Amygdala (tissue), 56 donors: ENCODE results near the gene FAM72B.
"Not testable (repeated sequence)": the region's sequence is repeated elsewhere in the genome, so short reads cannot be mapped to it uniquely, and the experiment has no call there.

Experiments used
- DNase-seq, 56 donors: peaks; one replicate each; lab custom pipeline; 2025; lab: John Stamatoyannopoulos, UW

The FAM72B gene

DNA sequence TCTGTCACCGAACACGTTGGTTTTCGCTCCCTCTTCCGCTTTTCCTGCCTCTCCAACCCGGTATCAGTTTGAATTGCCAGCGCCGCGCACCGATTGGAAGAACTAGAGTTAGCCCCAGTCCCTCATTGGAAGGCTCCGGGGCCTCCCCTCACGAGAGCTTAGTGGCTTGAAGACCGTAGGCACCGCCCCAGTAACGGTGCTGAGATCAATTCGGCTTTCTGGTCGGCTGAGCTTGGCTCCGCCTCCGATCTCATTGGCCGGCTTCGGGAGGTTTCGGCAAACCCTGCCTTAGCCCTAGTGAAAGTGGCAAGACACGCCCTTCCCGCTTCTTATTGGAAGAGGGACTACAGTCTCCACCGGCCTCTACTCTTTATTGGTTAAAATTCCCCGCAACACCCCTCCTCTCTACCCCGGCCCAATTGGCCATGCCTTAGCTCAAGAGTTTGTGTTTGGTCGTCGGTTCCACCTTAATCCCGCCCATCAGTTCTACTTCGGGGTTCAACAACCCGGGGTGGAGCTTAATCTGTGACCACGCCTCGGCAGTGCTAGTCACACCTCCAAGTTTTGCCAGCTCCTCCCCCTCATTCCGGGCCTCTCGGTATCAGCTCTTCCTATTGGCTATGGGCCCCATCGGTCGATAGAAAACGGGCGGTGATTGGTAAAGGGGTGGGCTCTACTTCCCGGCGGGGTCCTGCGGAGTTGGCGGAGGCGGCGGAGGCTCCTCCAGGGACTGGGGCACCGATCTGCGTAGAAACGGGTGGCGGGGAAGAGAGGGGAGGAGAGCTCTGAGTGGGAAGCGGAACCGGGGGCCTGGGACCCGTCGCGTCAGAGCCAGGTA lies at the start of gene FAM72B, which contains the start of gene SRGAP2C:
FAM72B (minus strand) TSS at position 51 of the 838 bp plus-strand sequence. CDS start 851 bp downstream, outside the sequence.
SRGAP2C (plus strand) TSS at position 686 of the 838 bp plus-strand sequence. CDS start 2,472 bp downstream, outside the sequence.
- DNase-seq = peak in 55 of 56 donors; percentile 42 to 100 (median 97)

DNA sequence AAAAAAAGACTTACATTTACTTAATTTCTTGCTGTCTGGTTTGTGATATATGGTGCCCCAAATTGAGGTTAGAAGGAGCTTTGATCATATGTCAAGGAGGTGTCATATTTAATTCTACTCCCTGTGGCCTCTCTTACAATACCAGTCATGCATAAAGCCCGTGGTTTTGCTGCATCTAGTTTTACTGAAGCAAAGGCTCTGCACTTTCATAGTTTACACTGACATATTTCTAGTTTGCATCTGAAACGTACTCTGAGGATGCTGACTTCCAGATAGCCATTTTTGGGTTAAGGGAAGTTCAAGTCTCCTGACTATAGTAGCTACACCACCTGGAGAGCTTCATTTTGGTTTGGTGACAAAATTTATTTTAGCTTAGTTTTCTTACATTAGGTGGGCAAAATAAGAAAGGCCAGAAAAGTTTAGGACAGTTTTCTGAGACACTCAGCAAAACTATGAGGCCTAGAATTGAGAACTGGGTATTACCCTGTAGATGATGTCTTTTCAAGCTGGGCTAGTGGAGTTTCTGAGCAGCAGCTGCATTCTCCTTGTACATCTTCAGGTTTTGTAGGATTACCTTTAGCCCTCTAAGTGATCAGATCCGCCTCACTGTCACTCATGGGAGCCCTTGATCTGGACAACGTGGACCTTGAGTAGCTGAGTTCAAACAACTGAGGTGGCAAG lies 48.4 kb upstream of the FAM72B start:
- not testable (repeated sequence) for DNase-seq

DNA sequence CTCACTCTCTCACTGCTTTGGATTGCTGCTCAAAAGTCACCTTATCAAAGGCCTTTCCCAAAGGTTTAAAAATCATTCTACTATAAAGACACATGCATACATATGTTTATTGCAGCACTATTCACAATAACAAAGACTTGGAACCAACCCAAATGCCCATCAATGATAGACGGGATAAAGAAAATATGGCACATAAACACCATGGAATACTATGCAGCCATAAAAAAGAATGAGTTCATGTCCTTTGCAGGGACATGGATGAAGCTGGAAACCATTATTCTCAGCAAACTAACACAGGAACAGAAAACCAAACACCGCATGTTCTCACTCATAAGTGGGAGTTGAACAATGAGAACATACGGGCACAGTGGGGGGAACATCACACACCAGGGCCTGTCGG lies 46.5 kb upstream of the FAM72B start:
- not testable (repeated sequence) for DNase-seq

DNA sequence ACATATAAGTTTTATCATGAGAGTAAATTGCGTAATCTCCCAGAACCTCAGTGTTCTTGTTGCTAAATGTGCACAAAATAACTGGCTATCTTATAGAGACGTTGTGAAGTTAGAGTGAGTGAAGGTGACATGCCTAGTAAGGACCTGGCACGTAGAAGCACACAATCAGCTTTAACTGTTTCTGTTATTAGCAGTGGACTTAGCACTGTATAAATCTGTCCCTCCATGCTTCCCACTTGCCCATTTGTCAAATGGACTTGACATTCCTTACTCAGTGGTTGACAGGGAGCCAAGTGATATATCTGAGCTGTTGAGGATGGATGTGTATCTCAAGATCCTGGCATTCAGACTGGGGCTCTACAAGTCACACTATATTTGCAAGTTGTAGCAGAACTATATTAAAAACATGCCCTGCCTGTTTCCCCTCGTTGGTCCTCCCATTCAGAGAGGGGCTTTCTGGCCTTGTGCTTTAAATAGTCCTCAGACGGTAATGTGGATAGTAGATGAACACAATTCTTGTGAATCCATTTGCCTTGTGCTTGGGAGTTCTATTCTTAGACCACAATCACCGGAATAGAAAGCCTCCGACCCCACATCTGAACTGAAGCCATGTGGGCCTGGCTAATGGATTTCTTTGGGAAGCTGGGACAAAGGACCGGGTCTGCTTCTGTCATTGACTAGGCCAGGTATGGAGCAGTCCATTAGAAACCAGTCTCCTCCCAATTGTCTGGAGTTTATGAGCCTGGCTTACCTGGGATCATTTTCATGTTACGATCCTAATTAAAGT lies 43.6 kb upstream of the FAM72B start:
- DNase-seq = not testable (repeated sequence)

DNA sequence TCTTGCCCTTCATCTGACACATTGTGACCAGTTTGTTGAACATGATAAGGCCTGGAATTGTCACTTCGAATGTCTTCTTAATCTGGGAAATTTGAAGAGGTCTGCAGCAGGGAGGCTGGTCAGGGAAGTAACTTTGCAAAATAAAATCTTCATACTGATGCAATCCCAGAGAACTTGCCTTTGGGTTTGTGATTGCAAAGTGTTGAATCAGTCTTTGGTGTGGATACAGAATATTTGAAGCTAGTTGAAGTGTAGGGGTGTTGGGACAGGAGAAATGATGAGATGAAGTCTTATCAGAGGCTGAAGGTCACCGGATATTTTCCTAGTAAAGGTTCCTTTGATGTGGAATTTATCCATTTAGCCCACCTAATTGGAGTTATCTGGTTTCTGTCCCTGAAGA lies 42.8 kb upstream of the FAM72B start:
- not testable (repeated sequence) for DNase-seq

DNA sequence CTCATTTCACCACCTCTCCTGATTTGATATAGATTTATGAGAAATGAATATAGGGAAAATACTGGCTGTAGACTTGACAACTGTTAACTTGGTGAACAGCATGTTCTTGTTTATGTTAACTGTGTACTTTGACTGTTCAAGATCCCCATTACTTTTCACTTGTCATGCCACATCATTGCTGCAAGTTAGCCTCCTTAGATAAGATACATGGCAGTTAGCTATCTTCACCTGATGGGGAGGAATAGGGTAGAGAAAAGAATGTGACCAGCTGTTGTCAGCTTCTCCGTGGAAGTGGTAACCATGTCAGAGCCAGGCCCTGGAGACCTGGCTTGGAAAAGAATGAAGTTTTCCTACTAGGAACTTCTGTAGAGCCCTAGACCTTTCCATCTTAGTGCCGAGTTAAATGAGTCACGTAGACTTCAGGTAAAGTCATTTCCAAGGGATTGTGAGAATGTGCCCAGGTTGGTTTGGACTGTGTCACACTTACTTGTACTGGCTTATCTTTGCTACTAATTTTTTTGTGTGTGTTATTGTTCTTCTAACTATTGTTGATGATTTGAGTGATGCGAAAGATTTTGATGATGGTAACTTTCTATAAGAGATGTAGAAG lies 42.3 kb upstream of the FAM72B start:
- not testable (repeated sequence) for DNase-seq

DNA sequence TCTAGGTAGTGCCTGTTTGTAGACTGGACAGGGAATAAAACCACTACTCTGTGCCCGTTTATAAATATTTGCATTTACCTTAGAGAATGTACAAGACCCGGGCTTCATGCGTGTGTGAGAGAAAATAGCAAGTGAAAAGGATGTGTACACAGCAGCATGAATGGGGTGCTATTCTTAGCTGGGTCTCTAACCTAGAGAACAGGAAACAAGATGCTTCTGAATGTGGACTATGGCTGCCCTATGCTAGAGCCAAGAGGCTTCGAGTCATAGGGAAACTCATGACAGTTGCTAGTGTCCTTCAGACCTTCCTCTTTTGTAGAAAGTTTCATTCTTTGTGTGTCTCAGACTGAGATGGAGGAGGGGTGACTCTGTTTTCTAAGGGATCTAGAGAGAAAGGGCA lies 40.6 kb upstream of the FAM72B start:
- not testable (repeated sequence) for DNase-seq

DNA sequence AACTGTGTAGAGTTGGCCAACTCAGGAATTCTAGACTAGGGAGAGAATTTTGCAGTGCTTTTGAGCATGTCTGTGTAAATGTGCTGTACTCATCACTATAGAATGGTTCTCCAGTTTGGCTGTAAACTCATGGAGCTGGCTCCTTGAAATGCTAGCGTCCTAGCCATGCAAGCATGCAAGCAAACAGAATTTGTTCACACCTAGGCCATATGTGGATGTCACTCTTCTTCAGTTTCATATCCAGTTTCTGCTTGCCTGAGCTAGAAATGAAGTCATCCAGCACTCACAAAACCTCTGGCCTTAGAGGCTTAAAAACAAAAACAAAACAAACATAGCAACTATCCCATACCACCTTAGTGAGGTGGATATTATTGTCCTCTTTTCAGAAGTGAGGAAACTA lies 37.6 kb upstream of the FAM72B start:
- not testable (repeated sequence) for DNase-seq

DNA sequence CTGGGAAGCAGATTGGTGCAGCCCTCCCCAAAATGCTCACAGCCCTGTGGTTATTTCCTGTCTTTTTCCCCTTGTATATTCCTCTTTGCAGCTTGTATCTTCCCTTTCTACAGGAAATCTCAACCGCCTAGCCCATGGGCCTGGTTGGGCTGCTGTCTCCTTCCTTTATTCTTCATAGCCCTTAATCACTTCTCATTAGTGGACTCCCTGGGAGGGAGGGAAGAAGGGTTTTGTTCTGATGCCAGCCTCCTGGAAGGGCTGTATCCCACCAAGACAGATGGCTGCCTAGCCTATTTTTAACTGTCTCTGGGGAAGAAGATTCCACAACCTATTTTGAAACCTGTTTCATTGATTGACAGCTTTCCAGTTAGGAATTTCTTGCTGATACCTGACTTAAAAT lies 32.5 kb upstream of the FAM72B start:
- not testable (repeated sequence) for DNase-seq

DNA sequence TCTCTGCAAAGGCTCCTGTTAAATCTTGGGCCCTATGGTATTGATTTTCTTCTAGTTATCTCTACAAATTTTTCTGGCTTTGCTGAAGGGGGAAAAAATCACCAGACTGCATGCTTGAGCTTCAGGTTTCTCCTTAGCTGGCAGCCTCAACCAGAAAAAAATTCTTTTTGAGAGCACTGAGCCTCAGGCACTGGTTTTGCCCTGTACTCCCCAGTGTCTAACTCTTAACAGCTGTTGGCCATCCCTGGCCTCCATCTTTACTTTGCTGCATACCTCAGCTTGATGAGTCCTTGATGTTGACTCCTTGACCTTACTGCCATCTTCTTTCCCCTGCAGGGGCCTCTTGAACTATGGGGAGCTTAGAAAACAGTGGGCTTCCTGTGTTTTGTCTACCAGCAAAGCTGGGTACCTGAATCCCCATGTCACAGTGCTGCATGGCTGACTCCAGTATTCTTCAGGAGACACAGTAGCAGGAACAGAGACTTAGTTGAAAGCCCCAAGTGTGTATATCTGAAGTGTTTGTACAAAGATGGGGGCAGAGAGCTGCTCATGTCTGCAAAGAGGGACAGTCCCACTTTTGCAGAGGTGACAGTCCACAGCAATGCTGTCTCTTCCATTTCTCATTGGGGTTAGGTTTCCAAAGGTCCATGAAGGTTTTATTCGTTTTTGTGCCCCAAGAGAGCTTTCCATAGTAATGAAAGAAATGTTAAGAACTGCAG lies 31.7 kb upstream of the FAM72B start:
- not testable (repeated sequence) for DNase-seq

DNA sequence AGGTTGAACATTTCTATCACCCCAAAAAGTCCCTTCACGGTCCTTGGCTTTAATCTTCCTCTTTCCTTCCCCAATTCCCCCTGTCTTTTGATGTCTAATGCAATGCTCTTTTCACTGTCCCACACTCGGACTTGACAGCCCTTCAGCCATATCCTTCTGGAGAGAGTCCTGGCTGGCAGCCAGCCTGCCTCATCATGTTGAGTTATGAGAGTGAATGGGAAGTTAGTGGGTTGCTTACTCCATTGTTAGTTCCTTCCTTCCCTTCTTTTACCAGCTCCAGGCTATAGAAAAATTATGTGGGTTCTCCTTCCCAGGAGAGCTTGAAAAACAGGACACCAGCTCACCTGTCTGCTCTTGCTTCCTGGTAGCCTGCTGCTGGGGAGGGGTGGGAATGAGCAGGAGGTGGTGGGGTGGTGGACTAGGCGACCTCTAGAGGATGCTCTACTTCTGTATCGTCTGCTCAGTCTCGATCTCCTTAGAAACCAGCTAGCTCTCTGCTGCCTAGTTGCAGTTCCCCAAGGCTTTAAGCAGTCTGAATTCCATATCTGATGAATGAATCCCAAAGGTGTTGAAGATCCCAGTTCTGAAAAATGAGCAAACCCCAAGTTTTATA lies 30.5 kb upstream of the FAM72B start:
- not testable (repeated sequence) for DNase-seq

DNA sequence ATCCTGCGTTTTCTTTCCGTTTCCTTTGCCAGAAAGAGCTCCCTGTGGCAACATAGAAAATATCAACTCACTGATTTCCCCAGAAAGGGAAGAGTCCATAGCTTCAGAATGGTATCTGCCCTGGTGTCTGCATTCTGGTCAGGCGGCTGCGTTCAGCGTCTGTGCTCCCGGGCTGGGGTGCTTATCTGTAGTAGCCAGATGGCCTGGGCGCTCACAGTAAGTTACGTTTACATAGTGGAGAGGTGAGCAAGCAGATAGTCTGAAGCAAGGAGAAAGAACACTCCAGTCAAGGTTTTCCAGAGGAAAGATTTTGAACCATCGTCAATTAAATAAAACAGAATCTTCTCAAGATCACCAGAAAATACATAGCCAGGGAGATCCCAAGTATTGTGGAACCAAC lies 29.4 kb upstream of the FAM72B start:
- DNase-seq = not testable (repeated sequence)

DNA sequence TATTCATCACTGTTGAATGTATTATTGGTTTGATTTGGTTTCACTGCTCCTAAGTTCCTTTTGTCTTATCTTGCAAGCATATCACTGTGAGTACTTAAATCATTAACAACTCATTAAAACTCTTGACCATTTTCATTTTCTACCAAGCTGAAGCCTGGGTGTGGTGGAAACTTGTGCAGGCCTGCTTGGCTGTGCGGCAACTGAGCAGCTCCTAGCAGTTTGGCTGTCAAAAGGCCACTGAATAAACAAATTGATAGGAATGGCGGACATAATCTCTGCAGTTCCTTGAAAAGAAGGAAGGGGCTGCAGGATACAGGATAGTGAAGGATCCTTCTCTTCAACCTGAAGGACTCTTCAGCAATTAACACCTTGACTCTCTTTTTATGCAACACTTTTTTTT lies 26.6 kb upstream of the FAM72B start:
- DNase-seq = not testable (repeated sequence)

DNA sequence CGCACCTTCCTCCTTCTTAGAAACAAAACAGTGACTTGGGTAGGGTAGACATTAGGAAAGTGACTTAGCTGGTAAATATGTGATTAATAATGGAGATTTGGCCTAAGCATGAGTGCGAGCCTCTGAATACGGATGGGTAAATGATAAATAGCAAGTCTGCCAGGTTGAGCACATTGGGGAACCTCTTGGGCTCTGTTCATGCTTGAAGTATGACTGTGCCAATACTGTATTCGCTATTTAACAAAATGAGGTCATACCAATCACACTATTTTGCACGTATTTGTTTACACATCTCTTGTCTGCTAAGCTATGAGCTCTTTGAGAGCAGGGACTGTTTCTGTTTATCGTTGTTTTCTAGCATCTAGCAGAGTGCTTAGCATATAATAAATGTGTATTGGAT lies 24.2 kb upstream of the FAM72B start:
- DNase-seq = not testable (repeated sequence)

DNA sequence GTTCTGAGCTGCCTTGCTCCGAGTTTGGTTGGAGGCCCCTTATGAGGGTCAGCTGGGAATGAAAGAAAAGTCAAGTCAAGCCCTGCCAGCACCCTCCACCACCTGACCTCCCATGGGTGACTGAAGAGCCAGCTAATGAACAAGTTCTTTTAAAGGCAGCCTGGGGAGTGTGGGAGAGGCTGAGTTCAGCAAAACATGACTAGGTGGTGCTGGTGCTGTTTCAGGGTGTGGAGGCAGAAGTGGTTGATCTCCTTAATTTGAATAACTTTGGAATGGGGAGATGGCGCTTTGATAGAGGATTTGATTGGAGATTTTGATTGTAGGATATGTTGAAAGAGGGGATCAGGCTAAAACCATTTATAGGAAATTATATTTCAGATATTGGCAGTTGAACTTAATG lies 23.2 kb upstream of the FAM72B start:
- not testable (repeated sequence) for DNase-seq

DNA sequence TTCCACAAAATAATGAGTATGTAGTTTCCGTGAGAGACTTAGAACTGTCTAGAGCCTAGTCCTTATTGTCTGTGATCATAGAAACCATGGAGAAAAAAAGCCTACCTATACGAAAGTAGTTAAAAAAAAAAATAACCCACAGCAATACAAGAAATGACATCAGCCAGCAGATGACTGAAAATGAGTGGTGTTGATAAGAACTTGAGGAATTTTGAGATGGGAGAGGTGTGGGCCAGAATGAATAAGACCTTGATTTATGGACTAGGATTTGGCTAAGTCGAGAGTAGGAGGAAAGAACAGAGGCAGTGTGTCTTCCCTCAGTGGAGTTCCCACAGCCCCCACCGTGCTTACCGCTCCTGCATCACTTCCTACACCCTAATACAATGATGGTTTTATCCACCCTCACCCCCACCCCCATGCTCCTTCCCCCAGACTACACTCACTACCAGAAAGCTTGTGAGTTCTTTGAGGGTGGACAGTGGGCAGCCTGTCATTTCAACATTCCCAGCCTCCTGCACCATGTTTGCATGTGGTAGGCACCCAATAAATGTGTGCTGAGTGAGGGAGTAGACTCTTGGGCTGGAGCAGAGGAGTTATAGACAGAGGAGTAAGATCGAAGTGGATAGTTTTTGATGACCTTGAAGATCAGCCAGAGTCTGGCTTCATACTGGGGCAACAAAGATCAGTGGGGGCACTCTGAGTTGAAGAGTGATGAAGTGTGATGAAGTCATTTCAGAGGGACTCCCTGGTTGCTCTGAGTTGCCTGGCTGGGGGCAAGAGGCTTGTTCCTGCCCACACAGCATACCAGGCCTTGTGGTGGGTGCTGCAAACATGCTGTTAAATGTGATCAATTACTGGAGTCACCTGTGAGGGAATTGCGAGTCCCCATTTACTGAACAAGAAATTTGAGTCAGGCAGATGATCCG lies 21.9 kb upstream of the FAM72B start:
- not testable (repeated sequence) for DNase-seq

DNA sequence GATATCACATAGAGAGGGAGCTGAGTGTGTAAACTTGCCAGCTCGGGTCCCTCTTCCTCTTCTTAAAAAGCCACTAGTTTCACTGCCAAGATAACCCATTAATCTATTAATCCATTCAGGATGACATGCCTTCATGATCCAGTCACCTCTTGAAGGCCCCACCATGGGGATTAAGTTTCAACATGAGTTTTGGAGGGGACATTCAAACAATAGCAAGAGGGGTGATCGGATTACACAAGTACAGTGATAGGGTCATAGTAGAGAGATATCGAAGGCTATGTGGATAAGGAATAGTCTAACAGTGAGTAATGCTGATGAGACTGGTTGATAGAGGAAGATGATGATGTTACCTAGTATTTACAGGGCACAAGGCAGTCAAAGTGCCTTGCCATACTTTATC lies 18.8 kb upstream of the FAM72B start:
- not testable (repeated sequence) for DNase-seq
